ENCODE measurements around the gene SCD5. TPM values are rescaled to one million over a fixed set of nuclear protein-coding genes. Genes with fewer than 3 reads are reported as not detected.

SCD5 gene
- total RNA-seq, 2 experiments from 2014 or later, result 0.47 to 0.76 TPM

DNA sequence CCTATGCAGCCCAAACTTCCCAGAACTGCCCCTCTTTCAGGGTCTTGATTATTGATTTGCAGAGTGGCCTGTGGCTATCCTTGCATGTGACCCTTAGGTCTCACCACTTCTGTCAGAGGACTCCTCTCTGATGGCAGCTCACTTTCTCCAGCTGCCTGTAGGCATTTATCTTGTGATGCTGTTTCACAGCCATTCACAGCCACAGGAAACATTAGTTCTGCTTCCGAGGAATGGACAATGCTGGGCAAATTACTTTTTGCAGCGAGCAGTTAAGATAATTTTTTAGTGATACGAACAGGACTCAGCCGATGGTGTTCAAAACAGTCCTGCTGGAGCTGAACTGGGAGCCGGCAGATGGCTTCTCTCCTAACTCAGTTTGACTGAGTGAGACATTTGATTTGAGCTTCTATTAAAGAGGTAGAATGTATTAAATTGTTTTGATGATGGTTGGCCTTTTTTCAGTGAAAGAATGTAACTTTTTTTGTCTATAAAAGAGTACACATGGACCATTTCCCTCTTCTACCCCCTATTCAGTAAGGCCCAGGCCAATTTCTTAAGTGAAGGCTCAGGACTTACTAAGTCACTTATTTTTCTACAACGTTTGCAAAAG is 178.4 kb downstream of the SCD5 start:
- intact Hi-C loops (cut with micrococcal nuclease; ENCODE audit: unreplicated experiment), result no loop called here

DNA sequence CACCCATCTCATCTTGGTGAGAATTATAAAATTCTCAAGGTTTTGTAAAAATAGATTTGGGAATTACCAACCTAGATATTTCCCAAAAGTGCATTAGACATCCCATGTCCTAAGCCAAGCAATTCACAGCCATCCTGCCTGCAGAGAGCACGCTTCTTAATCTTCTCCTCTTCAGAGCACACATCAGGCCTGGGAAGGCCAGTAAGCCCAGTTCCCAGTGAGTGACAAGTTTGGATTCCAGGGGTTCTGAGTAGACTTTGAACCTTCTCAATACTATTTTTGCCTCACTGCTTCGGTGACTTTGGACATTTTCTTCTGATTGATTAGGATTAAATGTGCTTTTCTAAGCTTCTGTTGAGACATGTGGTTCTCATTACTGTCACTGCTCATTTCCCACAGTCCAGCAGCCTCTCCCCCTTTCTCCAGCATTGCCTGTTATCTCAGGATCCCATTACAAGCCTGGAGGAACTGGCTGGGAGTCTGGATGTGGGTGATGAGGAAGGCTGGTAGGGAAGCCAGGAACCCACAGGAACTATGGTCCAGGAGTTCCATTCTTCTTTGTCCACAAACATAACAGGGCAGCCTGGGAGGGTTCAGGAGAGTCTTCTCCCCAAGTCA is 180.4 kb downstream of the SCD5 start:
- Histone ChIP-seq H3K4me2 (ENCODE audit: low read length) (no peak overlapping the region), H3K9me3 (ENCODE audit: low read length) (no peaks in the 10 kb centered on the region), H3K79me2 (ENCODE audit: insufficient read depth, low read depth, low read length) (no peaks in the 10 kb centered on the region), H3K36me3 (ENCODE audit: insufficient read depth, low read length) (no peaks in the 10 kb centered on the region), H3K4me3 (ENCODE audit: low read depth, low read length, poor library complexity, severe bottlenecking) (no peak overlapping the region), H3K27ac (ENCODE audit: low read depth, low read length, poor library complexity, severe bottlenecking) (no peak overlapping the region), H3K9me2 (ENCODE audit: insufficient read depth, low read length) (no peaks in the 10 kb centered on the region), H2AFZ (ENCODE audit: low read length) (no peak overlapping the region), H3K4me1 (ENCODE audit: insufficient read depth, low read length, poor library complexity, severe bottlenecking) (no peaks in the 10 kb centered on the region), H4K20me1 (ENCODE audit: insufficient read depth, low read length) (no peaks in the 10 kb centered on the region)
- no TSS peak for BruUV-seq (replicated peaks)
- TF ChIP-seq EZH2phosphoT487 (IDR thresholded peaks at IDR 0.05; ENCODE audit: borderline replicate concordance, low read depth, low read length), result no peak
- TF ChIP-seq, protein P1, sequence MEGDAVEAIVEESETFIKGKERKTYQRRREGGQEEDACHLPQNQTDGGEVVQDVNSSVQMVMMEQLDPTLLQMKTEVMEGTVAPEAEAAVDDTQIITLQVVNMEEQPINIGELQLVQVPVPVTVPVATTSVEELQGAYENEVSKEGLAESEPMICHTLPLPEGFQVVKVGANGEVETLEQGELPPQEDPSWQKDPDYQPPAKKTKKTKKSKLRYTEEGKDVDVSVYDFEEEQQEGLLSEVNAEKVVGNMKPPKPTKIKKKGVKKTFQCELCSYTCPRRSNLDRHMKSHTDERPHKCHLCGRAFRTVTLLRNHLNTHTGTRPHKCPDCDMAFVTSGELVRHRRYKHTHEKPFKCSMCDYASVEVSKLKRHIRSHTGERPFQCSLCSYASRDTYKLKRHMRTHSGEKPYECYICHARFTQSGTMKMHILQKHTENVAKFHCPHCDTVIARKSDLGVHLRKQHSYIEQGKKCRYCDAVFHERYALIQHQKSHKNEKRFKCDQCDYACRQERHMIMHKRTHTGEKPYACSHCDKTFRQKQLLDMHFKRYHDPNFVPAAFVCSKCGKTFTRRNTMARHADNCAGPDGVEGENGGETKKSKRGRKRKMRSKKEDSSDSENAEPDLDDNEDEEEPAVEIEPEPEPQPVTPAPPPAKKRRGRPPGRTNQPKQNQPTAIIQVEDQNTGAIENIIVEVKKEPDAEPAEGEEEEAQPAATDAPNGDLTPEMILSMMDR (conservative IDR thresholded peaks at IDR 0.05; ENCODE audit: low read length), result no peak
- DNase-seq (ENCODE audit: low spot score), result no peak
- intact Hi-C loops (cut with micrococcal nuclease; ENCODE audit: unreplicated experiment), result no loop called here
- CTCF ChIA-PET (ENCODE audit: unreplicated experiment), result no interaction called here
- POLR2A ChIA-PET, result no interaction called here

More for the DNA sequence above, 178.4 kb downstream of the SCD5 start:
- no TSS peak for BruUV-seq (replicated peaks)
- CTCF ChIA-PET (ENCODE audit: unreplicated experiment), result no interaction called here
- Histone ChIP-seq H3K9me2 (ENCODE audit: insufficient read depth, low read length) (no peaks in the 10 kb centered on the region), H3K27ac (ENCODE audit: low read depth, low read length, poor library complexity, severe bottlenecking) (no peak overlapping the region), H3K4me2 (ENCODE audit: low read length) (no peak overlapping the region), H3K79me2 (ENCODE audit: insufficient read depth, low read depth, low read length) (no peaks in the 10 kb centered on the region), H4K20me1 (ENCODE audit: insufficient read depth, low read length) (no peaks in the 10 kb centered on the region), H3K36me3 (ENCODE audit: insufficient read depth, low read length) (no peaks in the 10 kb centered on the region), H3K4me3 (ENCODE audit: low read depth, low read length, poor library complexity, severe bottlenecking) (no peak overlapping the region), H3K9me3 (ENCODE audit: low read length) (no peaks in the 10 kb centered on the region), H2AFZ (ENCODE audit: low read length) (no peak overlapping the region), H3K4me1 (ENCODE audit: insufficient read depth, low read length, poor library complexity, severe bottlenecking) (no peaks in the 10 kb centered on the region)
- POLR2A ChIA-PET, result no interaction called here
- no peak for DNase-seq (ENCODE audit: low spot score)
- no peak for TF ChIP-seq EZH2phosphoT487 (IDR thresholded peaks at IDR 0.05; ENCODE audit: borderline replicate concordance, low read depth, low read length)
- TF ChIP-seq, protein P1 (conservative IDR thresholded peaks at IDR 0.05; ENCODE audit: low read length), result no peak

DNA sequence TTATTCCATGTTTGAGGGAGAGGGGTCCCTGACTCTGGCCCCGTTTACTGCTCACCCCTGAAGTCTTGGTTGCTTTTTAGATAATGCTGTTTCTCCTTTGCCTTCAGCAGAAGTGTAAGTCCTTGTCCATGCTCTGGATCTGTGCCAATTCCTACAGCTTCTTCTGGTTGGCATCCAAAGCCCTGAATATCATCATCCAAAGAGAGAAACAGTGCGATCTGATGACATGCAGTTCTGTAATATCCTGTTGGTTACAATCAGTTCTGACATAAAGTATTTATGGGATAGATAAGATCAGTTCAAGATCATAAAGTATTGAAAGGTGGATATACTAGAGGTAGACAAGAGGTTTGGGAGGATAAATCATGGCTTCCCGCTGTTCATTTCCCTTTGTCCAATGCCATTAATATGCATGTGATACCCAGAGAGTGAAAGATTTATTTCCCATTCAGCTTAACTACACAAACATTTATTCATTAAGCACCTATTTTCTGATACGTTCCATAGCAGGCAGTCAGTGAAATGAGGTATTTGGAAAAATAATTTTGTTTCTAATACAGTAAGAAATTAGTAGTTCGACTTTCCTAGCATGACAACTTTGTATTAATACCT is 183.7 kb downstream of the SCD5 start:
- no peak for DNase-seq (ENCODE audit: low spot score)
- Histone ChIP-seq H3K4me1 (ENCODE audit: insufficient read depth, low read length, poor library complexity, severe bottlenecking) (no peaks in the 10 kb centered on the region), H3K4me2 (ENCODE audit: low read length) (no peak overlapping the region), H2AFZ (ENCODE audit: low read length) (no peak overlapping the region), H3K27ac (ENCODE audit: low read depth, low read length, poor library complexity, severe bottlenecking) (no peak overlapping the region), H3K9me2 (ENCODE audit: insufficient read depth, low read length) (no peaks in the 10 kb centered on the region), H3K79me2 (ENCODE audit: insufficient read depth, low read depth, low read length) (no peaks in the 10 kb centered on the region), H3K4me3 (ENCODE audit: low read depth, low read length, poor library complexity, severe bottlenecking) (no peak overlapping the region), H3K36me3 (ENCODE audit: insufficient read depth, low read length) (no peaks in the 10 kb centered on the region), H3K9me3 (ENCODE audit: low read length) (no peaks in the 10 kb centered on the region), H4K20me1 (ENCODE audit: insufficient read depth, low read length) (no peaks in the 10 kb centered on the region)
- BruUV-seq (replicated peaks), result no TSS peak
- ChIA-PET POLR2A (no interaction called here), CTCF (ENCODE audit: unreplicated experiment) (no interaction called here)
- intact Hi-C loops (cut with micrococcal nuclease; ENCODE audit: unreplicated experiment), result no loop called here
- TF ChIP-seq EZH2phosphoT487 (IDR thresholded peaks at IDR 0.05; ENCODE audit: borderline replicate concordance, low read depth, low read length), result no peak
- TF ChIP-seq, protein P1 (conservative IDR thresholded peaks at IDR 0.05; ENCODE audit: low read length), result no peak

Data from OCI-LY7 (cell line).